BLaER1 treated with 17β-estradiol and CSF1 and Interleukin-3, amounts not matched to agents 10 nM and 100 nM (cell line): ENCODE data around the gene PIEZO1.

Experiments
- H3K27ac ChIP-seq, 11 experiments: shearing (Covaris generic); formaldehyde crosslinking; 2 replicates each; pipeline ENCODE4 v1.8.1; 2022
- H3K27me3 ChIP-seq, 11 experiments: shearing (Covaris generic); formaldehyde crosslinking; 2 replicates each; pipeline ENCODE4 v1.8.1; 2022
- H3K36me3 ChIP-seq, 11 experiments: shearing (Covaris generic); formaldehyde crosslinking; 2 replicates each; pipeline ENCODE4 v1.8.1; 2022
- H3K4me1 ChIP-seq, 10 experiments: shearing (Covaris generic); formaldehyde crosslinking; 2 replicates each; pipeline ENCODE4 v1.8.1; 2022
- H3K4me2 ChIP-seq, 11 experiments: shearing (Covaris generic); formaldehyde crosslinking; 2 replicates each; pipeline ENCODE4 v1.8.1; 2022
- H3K4me3 ChIP-seq, 10 experiments: shearing (Covaris generic); formaldehyde crosslinking; 2 replicates each; pipeline ENCODE4 v1.8.1; 2022
- H3K9ac ChIP-seq, 11 experiments: shearing (Covaris generic); formaldehyde crosslinking; 2 replicates each; pipeline ENCODE4 v1.8.1; 2022
- H3K9me3 ChIP-seq, 11 experiments: shearing (Covaris generic); formaldehyde crosslinking; replicated peaks in 1 of 11; 2 replicates each; pipeline ENCODE4 v1.8.1; 2022
- H4K20me1 ChIP-seq, 11 experiments: shearing (Covaris generic); formaldehyde crosslinking; 2 replicates each; pipeline ENCODE4 v1.8.1; 2022
- Cebpa-rat ChIP-seq, 11 experiments: shearing (Covaris generic); IDR thresholded peaks; 2 replicates each; pipeline ENCODE4 v1.8.1; 2022

Gene PIEZO1

GRCh38 chr16:88721815-88722755 is 62.9 kb downstream of the PIEZO1 start:
- Histone ChIP-seq H4K20me1 (peaks cover 7 to 100% (median 73%) of the 10 kb centered on the region in 11 experiments; a peak in 21 of 22 replicates), H3K4me1 (peaks cover 19 to 32% (median 26%) of the 10 kb centered on the region in 10 experiments), H3K27ac (no peak overlapping the region), H3K36me3 (peaks cover 86 to 99% (median 96%) of the 10 kb centered on the region in 11 experiments), H3K9me3 (no peaks in the 10 kb centered on the region), H3K9ac (no peak overlapping the region), H3K4me2 (no peak overlapping the region), H3K4me3 (no peak overlapping the region), H3K27me3 (no peaks in the 10 kb centered on the region)
- no peak for TF ChIP-seq Cebpa-rat (IDR thresholded peaks at IDR 0.05)

GRCh38 chr16:88721236-88721635 is 63.8 kb downstream of the PIEZO1 start:
- H3K4me2 ChIP-seq, result no peak overlapping the region
- no peak for TF ChIP-seq Cebpa-rat (IDR thresholded peaks at IDR 0.05)
- H3K9ac ChIP-seq, result no peak overlapping the region
- H3K4me1 ChIP-seq, result peaks cover 22 to 36% (median 29%) of the 10 kb centered on the region in 10 experiments
- H3K36me3 ChIP-seq, result peaks cover 87 to 99% (median 98%) of the 10 kb centered on the region in 11 experiments
- H3K9me3 ChIP-seq, result no peaks in the 10 kb centered on the region
- H3K4me3 ChIP-seq, result no peak overlapping the region
- no peak overlapping the region for H3K27ac ChIP-seq
- H3K27me3 ChIP-seq, result peaks cover 0 to 4% (median 0%) of the 10 kb centered on the region in 11 experiments; a peak in 1 of 22 replicates
- peaks cover 7 to 100% (median 77%) of the 10 kb centered on the region in 11 experiments; a peak in 21 of 22 replicates for H4K20me1 ChIP-seq

- Histone ChIP-seq H4K20me1 (peaks cover 11 to 100% (median 77%) of the 10 kb centered on the region in 11 experiments; a peak in 21 of 22 replicates), H3K27me3 (peaks cover 0 to 4% (median 0%) of the 10 kb centered on the region in 11 experiments; a peak in 1 of 22 replicates), H3K4me2 (no peak overlapping the region), H3K9ac (no peak overlapping the region), H3K27ac (no peak overlapping the region), H3K9me3 (no peaks in the 10 kb centered on the region), H3K4me1 (peaks cover 22 to 36% (median 29%) of the 10 kb centered on the region in 10 experiments), H3K36me3 (peaks cover 87 to 99% (median 98%) of the 10 kb centered on the region in 11 experiments), H3K4me3 (no peak overlapping the region)
- no peak for TF ChIP-seq Cebpa-rat (IDR thresholded peaks at IDR 0.05)
These were observed 64.5 kb downstream of the PIEZO1 start for GRCh38 chr16:88720396-88720970.

GRCh38 chr16:88719933-88720296 is 65.1 kb downstream of the PIEZO1 start:
- Histone ChIP-seq H3K4me3 (no peak overlapping the region), H3K4me2 (no peak overlapping the region; a peak in 1 of 22 replicates), H3K9ac (no peak overlapping the region), H3K9me3 (no peaks in the 10 kb centered on the region), H4K20me1 (peaks cover 11 to 100% (median 77%) of the 10 kb centered on the region in 11 experiments; a peak in 21 of 22 replicates), H3K27ac (no peak overlapping the region), H3K4me1 (peaks cover 22 to 36% (median 29%) of the 10 kb centered on the region in 10 experiments), H3K36me3 (peaks cover 87 to 99% (median 98%) of the 10 kb centered on the region in 11 experiments), H3K27me3 (peaks cover 0 to 4% (median 0%) of the 10 kb centered on the region in 11 experiments; a peak in 1 of 22 replicates)
- no peak for TF ChIP-seq Cebpa-rat (IDR thresholded peaks at IDR 0.05)

- peak overlapping the region in 6 of 11 experiments; percentile 47 to 61 (median 54); a peak in 5 of 22 replicates for H3K4me2 ChIP-seq
- peaks cover 87 to 99% (median 98%) of the 10 kb centered on the region in 11 experiments for H3K36me3 ChIP-seq
- TF ChIP-seq Cebpa-rat (IDR thresholded peaks at IDR 0.05), result no peak
- peaks cover 22 to 36% (median 29%) of the 10 kb centered on the region in 10 experiments for H3K4me1 ChIP-seq
- H3K9me3 ChIP-seq, result no peaks in the 10 kb centered on the region
- no peak overlapping the region for H3K9ac ChIP-seq
- no peak overlapping the region for H3K4me3 ChIP-seq
- H3K27me3 ChIP-seq, result peaks cover 0 to 4% (median 0%) of the 10 kb centered on the region in 11 experiments; a peak in 1 of 22 replicates
- no peak overlapping the region for H3K27ac ChIP-seq
- peaks cover 11 to 100% (median 80%) of the 10 kb centered on the region in 11 experiments; a peak in 21 of 22 replicates for H4K20me1 ChIP-seq
These were observed 65.6 kb downstream of the PIEZO1 start for GRCh38 chr16:88719267-88719932.

GRCh38 chr16:88718178-88718577 is 66.8 kb downstream of the PIEZO1 start:
- Histone ChIP-seq H3K4me1 (peaks cover 22 to 36% (median 29%) of the 10 kb centered on the region in 10 experiments), H3K36me3 (peaks cover 85 to 99% (median 98%) of the 10 kb centered on the region in 11 experiments), H3K27me3 (peaks cover 0 to 4% (median 0%) of the 10 kb centered on the region in 11 experiments; a peak in 1 of 22 replicates), H3K9ac (no peak overlapping the region), H3K27ac (no peak overlapping the region), H4K20me1 (peaks cover 11 to 100% (median 82%) of the 10 kb centered on the region in 11 experiments; a peak in 21 of 22 replicates), H3K4me2 (peak overlapping the region; percentile 13 to 61 (median 48); a peak in 21 of 22 replicates), H3K4me3 (no peak overlapping the region), H3K9me3 (no peaks in the 10 kb centered on the region)
- no peak for TF ChIP-seq Cebpa-rat (IDR thresholded peaks at IDR 0.05)

GRCh38 chr16:88716601-88717001 is 68.4 kb downstream of the PIEZO1 start:
- Histone ChIP-seq H3K4me3 (no peak overlapping the region), H3K9ac (no peak overlapping the region), H3K36me3 (peaks cover 70 to 94% (median 84%) of the 10 kb centered on the region in 11 experiments), H3K4me2 (peak overlapping the region in 6 of 11 experiments; percentile 13 to 54 (median 43); a peak in 5 of 22 replicates), H3K27ac (no peak overlapping the region), H3K4me1 (peaks cover 22 to 40% (median 30%) of the 10 kb centered on the region in 10 experiments), H4K20me1 (peaks cover 11 to 96% (median 91%) of the 10 kb centered on the region in 11 experiments; a peak in 21 of 22 replicates), H3K27me3 (peaks cover 0 to 4% (median 0%) of the 10 kb centered on the region in 11 experiments; a peak in 1 of 22 replicates), H3K9me3 (no peaks in the 10 kb centered on the region)
- no peak for TF ChIP-seq Cebpa-rat (IDR thresholded peaks at IDR 0.05)

GRCh38 chr16:88716201-88716600 is 68.8 kb downstream of the PIEZO1 start:
- H3K4me3 ChIP-seq, result no peak overlapping the region
- H3K9ac ChIP-seq, result no peak overlapping the region
- H3K27ac ChIP-seq, result no peak overlapping the region
- peaks cover 0 to 4% (median 0%) of the 10 kb centered on the region in 11 experiments; a peak in 1 of 22 replicates for H3K27me3 ChIP-seq
- H4K20me1 ChIP-seq, result peaks cover 11 to 96% (median 91%) of the 10 kb centered on the region in 11 experiments; a peak in 21 of 22 replicates
- H3K9me3 ChIP-seq, result no peaks in the 10 kb centered on the region
- H3K36me3 ChIP-seq, result peaks cover 66 to 94% (median 80%) of the 10 kb centered on the region in 11 experiments
- H3K4me2 ChIP-seq, result no peak overlapping the region
- no peak for TF ChIP-seq Cebpa-rat (IDR thresholded peaks at IDR 0.05)
- peaks cover 22 to 44% (median 33%) of the 10 kb centered on the region in 10 experiments for H3K4me1 ChIP-seq
